Testis (tissue), 2 donors: Measurements from ENCODE around the gene SIX3.

ENCODE experiments used
- CTCF ChIP-seq, 3 experiments: fragments of 450-650 bp in 2 of 3; fragments of 200-600 bp in 1 of 3; sonication (generic) in 1 of 3; IDR thresholded peaks; one replicate each; pipeline ENCODE4 v1.5.1; 2016 to 2019; ENCODE audit warnings: antibody characterized with exemption in 3 of 3, mild to moderate bottlenecking in 2 of 3, moderate library complexity in 1 of 3
- POLR2A ChIP-seq: fragments of 450-650 bp; IDR thresholded peaks from one replicate; pipeline ENCODE4 v1.6.1; 2017; ENCODE audit warnings: antibody characterized with exemption, mild to moderate bottlenecking, moderate library complexity

DNA sequence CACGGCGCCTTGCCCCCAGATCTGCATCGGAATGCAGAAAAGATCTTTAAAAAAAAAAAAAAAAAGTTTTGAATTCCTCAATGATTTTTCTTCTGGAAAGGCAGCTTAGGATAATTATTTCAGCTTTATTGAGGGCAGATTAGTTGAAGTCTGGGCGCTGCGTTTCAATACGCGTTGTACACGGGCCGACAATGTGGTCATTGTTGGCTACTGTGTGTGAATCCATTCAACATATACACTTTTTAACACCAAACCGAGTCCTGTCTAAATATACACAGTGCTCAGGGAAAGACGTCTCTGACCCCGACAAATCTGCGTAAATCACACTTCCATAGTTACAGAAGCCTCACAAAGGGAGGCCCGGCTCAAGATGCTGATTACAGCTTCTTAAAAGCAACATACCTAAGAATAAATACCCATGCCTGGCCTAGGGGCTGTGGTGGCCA, 1.4 kb upstream of the SIX3 start:
- TF ChIP-seq POLR2A, result no peak
- no peak for TF ChIP-seq CTCF (IDR thresholded peaks at IDR 0.05)
